ENCODE data around the gene FAM3C. TPM values are rescaled to one million over a fixed set of nuclear protein-coding genes. Genes with fewer than 3 reads are reported as not detected.

The FAM3C gene
- total RNA-seq, 1 experiment from 2014 or later: 61.3 TPM

- DNase-seq (ENCODE audit: low read depth): no peak
Measured at GRCh38 chr7:121379930-121380329, 16.2 kb downstream of the FAM3C start.

GRCh38 chr7:121376979-121377378 lies 19.1 kb downstream of the FAM3C start:
- DNase-seq (ENCODE audit: low read depth): no peak

GRCh38 chr7:121373177-121373576 lies 22.9 kb downstream of the FAM3C start:
- no peak for DNase-seq (ENCODE audit: low read depth)

- DNase-seq (ENCODE audit: low read depth): peak; percentile 34
Measured at GRCh38 chr7:121372376-121373010, 23.6 kb downstream of the FAM3C start.

DNA sequence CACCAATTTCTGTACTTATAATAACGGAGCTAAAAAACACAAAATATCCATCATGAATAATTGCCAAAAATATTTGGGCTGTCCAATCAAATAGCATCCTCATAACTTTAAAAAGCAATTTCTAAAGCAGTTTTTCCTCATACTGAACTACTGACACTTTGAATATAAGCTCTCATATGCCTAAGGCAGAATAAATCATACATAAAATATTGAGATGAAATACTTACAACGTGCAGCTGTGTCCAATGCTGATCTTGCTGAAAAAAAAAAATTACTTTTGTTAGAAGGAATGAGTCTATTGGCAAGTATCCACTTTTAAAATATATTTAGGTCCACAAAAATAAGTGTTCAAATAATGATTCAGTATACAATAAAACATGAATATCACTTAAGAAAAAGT lies 24.2 kb downstream of the FAM3C start:
- no peak for DNase-seq (ENCODE audit: low read depth)

GRCh38 chr7:121371367-121371766 lies 24.7 kb downstream of the FAM3C start:
- DNase-seq (ENCODE audit: low read depth): no peak

- DNase-seq (ENCODE audit: low read depth): peak; percentile 23
Measured at GRCh38 chr7:121369462-121369861, 26.6 kb downstream of the FAM3C start.

- peak; percentile 36 for DNase-seq (ENCODE audit: low read depth)
Measured at GRCh38 chr7:121366852-121367431, 29.2 kb downstream of the FAM3C start.

DNA sequence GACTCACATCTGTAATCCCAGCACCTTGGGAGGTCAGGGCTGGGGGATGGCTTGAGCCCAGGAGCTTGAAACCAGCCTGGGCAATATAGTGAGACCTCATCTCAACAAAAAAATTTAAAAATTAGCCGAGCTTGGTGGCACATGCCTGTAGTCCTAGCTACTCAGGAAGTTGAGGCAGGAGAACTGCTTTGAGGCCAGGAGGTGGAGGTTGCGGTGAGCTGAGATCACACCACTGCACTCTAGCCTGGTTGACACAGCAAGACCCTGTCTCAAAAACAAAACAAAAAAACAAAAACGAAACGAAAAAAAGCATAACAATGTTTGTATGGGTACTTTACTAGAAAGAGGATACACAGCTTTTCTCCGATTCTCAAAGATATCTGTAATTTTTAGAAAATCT lies 35.5 kb downstream of the FAM3C start:
- DNase-seq (ENCODE audit: low read depth): no peak

GRCh38 chr7:121355574-121355973 lies 40.5 kb downstream of the FAM3C start:
- no peak for DNase-seq (ENCODE audit: low read depth)

DNA sequence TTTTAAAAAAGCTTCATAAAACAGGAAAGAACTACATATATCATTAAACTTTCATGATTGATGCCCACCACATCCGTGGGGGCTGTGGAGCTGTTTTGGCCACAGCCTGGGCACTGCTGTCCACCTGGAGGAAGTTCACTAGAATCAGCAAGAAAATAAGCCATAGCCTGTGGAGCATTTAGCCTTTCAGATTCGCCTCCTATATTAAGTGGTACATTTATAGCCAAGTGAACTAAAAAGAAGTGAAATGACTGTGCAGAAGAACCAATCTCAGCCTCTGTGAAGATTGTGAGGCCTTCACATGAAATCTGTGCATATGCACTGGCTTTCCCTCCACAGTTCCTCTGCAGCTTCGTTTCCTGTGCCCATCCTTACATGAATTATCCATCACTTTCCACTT lies 43.8 kb downstream of the FAM3C start:
- DNase-seq (ENCODE audit: low read depth): no peak

- DNase-seq (ENCODE audit: low read depth): no peak
Measured at GRCh38 chr7:121351682-121352081, 44.4 kb downstream of the FAM3C start.

GRCh38 chr7:121344497-121344896 lies 51.6 kb downstream of the FAM3C start:
- no peak for DNase-seq (ENCODE audit: low read depth)

- DNase-seq (ENCODE audit: low read depth): no peak
Measured at GRCh38 chr7:121344093-121344492, 52.0 kb downstream of the FAM3C start.

DNA sequence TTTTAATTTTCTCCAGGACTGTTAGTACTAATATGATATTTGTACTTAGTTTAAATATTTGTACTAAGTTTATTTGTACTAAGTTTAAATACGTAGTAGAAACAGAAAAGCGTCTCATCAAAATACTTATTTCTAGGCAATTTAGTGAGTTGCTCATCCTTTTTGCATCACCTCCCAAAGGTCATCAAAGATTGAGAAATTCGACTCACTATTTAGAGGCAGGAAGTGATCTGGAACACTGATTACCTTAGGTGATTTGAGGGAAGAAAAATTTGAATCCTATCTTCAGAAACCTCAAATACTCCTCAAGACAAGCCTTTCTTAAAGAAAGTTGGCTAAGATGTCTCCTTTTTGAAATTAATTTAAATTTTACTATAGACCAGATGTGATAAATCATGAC lies 52.8 kb downstream of the FAM3C start:
- DNase-seq (ENCODE audit: low read depth): no peak

DNA sequence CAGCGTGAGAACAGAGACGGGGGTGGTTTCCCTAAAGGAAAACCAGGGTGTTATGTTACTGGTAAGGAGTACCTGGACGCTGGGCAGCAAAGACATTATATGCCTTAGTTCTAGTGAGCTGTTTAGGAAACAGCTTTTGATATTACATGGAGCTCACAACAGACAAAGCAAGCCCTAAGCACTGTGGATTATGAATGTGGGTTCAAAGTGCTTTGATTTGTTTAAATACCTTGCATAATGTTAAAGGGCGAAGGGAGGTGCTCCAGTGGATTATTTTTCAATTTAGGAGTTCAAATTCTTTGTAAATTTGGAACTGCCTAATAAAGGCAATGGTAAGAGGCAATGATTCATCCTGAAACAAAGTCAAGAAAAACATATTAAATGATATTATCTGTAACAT lies 53.5 kb downstream of the FAM3C start:
- no peak for DNase-seq (ENCODE audit: low read depth)

- no peak for DNase-seq (ENCODE audit: low read depth)
Measured at GRCh38 chr7:121341933-121342332, 54.2 kb downstream of the FAM3C start.

- no peak for DNase-seq (ENCODE audit: low read depth)
Measured at GRCh38 chr7:121339082-121339481, 57.0 kb downstream of the FAM3C start.

GRCh38 chr7:121337398-121337797 lies 58.7 kb downstream of the FAM3C start:
- peak; percentile 38 for DNase-seq (ENCODE audit: low read depth)

- no peak for DNase-seq (ENCODE audit: low read depth)
Measured at GRCh38 chr7:121336579-121336978, 59.5 kb downstream of the FAM3C start.

DNA sequence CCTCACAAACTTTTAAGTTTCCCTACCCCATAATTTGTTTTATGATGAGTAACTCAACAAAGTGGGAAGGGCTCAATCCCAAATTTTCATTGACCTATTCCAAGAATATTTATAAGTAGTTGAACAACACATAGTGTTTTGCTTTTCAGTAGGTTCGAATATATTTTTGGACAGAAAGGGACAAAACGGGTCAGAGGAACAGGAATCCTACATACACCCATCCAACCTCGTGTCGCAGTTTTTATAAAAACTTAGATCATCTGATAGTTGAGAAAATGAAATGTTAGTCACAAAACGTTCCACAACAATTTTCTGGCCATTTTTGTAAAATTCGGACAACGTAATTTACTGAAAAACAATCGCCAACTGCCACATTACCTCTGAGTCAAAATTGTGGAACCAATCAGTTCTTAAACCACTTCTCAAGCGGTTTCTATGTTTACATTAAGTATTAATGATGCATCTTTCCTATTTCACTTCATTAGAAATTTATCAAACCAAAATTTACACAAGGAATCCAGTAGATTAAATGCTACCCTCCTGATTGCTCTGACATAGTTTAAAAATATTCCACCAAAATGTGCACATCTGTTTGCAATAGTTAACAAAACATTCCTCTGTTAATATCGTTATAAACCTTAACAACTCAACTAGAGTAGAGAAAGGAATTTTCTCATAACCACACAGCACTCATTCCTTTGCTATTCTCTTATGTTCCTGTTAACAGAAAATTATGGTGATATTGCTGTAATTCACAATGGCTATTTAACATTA lies 61.0 kb downstream of the FAM3C start:
- no peak for DNase-seq (ENCODE audit: low read depth)

DNA sequence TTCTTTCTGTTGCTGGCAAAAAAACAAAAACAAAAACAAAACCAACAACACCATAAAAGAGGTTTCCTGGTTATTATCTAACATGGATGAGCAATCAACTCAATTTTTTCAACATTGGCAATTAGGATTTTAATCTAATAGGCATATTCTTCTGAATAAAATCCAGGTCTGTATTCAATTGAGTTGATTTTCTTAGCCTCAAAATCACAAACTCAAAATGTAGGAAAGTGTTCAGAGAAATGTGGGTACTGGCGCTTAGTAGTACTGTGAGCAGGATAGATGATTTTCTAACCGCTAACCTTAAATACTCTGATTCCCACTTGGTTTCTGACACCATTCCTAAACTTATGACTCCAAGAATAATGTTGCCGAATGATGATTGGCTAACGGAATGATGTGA lies 61.7 kb downstream of the FAM3C start:
- no peak for DNase-seq (ENCODE audit: low read depth)

DNA sequence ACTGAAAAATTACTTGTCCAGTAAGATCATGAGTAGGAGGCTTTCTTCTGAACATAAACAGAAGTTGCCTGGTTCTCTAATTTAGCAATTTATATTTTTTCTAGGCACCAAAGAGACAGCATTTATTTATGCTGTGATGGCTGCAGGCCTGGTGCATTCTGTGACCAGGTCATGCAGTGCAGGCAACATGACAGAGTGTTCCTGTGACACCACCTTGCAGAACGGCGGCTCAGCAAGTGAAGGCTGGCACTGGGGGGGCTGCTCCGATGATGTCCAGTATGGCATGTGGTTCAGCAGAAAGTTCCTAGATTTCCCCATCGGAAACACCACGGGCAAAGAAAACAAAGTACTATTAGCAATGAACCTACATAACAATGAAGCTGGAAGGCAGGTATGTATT lies 64.5 kb downstream of the FAM3C start:
- DNase-seq (ENCODE audit: low read depth): no peak
